GM19328 (cell line): ENCODE measurements around the gene STC2.

Experiments used
- ATAC-seq: cut with Tn5 transposase; IDR thresholded peaks from one replicate; pipeline ENCODE4 v1.9.1; 2021; ENCODE audit warnings: mild to moderate bottlenecking, moderate library complexity; ENCODE audit not compliant: unreplicated experiment

The STC2 gene

GRCh38 chr5:173314166-173314952 is 13.9 kb downstream of the STC2 start:
- no peak for ATAC-seq

DNA sequence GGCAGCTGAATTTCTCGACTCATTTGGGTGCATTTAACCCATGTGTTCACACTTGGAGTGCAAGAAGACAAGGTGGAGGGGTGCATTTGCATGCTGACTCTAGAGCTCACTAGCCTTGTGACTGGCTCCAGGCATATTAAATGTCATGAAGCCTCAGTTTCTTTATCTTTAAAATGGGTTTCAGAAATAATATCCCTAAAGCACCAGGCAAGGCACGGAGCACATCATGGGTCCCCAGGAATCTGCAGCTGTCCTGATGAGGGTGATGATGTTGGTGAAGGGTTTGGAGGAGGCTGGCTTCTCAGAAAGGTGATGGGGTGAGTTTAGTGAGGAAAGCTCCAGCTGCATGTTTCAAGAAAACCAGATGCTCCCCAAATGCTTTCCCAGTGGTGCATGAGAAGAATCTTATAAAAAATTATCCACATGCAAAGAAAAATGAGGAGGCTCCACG is 14.8 kb downstream of the STC2 start:
- ATAC-seq, result no peak

- no peak for ATAC-seq
Observed at GRCh38 chr5:173312821-173313220, 15.4 kb downstream of the STC2 start.

GRCh38 chr5:173311818-173312585 is 16.2 kb downstream of the STC2 start:
- no peak for ATAC-seq

GRCh38 chr5:173310861-173311785 is 17.1 kb downstream of the STC2 start:
- no peak for ATAC-seq

DNA sequence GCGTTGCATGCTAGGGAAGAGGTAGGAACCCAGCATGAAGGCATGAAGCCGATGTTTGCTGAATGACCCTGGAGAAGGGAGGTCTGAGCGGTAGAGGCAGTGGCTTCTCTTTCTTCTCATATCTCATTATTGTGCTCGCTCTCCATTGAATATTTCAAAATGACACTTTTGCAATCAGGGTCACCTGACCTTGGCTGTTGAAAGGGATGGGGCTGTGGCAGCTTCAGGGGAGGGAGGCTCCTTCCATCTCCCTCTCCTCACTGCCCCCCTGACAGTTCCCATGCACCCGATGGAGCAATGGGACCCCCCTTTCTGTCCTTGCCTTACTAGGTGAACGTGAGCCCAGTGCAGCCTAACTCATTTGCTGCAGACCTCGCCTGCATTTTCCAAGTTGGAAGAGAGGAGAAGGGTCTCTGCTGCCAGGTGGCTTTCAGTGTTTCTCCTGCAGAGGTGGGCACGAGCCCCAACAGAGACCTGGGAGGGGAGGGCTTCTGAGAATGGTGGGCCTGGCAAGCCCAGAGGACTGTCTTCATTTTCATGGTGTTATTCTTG is 17.9 kb downstream of the STC2 start:
- ATAC-seq, result no peak

- ATAC-seq, result no peak
Observed at GRCh38 chr5:173309731-173310130, 18.5 kb downstream of the STC2 start.

DNA sequence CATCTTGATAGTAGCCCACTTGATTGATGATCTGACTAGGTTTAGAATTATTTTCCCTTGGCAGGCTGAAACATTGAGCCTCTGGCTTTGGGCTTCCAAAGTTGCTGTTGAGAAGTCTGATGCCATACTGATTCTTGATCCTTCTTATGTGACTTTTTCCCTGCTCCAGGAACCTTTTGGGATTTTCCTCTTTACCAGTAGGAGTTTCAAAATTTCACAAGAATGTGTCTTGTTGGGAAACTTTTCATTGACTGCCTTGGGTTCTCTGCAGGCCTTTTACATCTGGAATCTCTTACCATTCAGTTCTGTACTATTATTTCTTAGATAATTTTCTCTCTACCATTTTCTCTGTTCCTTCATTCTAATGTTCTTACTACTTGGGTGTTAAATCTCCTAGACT is 20.0 kb downstream of the STC2 start:
- ATAC-seq, result no peak

- no peak for ATAC-seq
Observed at GRCh38 chr5:173307695-173308094, 20.5 kb downstream of the STC2 start.

DNA sequence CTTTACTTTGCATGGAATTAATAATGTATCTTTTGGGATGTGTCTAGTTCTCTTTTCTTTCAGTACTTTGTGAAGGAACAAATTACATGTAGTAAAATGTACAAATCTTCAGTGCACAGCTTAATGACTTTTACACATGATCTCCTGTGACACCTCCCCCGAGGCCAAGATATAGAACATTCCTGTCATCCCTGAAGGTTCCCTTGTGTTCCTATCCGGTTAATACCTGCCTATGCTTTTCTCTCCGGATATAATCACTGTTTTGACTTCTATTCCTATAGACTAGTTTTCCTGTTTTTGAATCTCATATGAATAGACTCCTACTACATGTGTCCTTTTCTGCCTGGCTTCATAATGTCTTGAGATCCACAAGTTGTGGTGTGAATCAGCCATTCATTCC is 21.5 kb downstream of the STC2 start:
- no peak for ATAC-seq

- ATAC-seq, result no peak
Observed at GRCh38 chr5:173304591-173304988, 23.6 kb downstream of the STC2 start.

GRCh38 chr5:173303878-173304590 is 24.2 kb downstream of the STC2 start:
- ATAC-seq, result no peak

DNA sequence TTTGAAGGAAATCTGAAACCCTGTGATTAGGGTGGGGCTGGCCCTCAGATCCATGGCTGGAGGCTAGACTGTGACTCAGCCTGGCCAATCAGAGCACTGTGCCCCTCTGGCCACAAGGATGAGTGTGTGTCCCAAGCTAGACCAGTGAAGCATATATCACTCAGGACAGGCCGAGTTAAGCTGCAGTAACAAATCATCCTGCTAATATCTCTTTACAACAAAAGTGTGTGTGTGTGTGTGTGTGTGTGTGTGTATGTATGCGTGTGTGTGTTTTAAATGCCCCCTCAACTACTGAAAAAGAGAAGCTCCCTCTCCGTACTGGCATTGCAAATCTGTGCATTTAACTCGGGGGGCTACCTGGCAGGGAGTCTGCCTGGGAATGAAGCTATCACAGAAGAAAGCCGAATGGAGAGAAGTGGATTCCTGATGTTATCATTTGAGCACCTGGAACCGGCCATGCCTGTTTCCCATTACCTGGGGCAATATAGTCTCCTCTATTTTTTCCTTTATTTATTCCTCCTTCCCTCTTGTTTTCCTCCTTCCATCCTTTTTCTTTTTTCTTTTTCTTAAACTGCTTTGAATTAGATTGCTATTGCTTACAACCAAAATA is 25.6 kb downstream of the STC2 start:
- no peak for ATAC-seq

- ATAC-seq, result no peak
Observed at GRCh38 chr5:173301695-173302545, 26.3 kb downstream of the STC2 start.

DNA sequence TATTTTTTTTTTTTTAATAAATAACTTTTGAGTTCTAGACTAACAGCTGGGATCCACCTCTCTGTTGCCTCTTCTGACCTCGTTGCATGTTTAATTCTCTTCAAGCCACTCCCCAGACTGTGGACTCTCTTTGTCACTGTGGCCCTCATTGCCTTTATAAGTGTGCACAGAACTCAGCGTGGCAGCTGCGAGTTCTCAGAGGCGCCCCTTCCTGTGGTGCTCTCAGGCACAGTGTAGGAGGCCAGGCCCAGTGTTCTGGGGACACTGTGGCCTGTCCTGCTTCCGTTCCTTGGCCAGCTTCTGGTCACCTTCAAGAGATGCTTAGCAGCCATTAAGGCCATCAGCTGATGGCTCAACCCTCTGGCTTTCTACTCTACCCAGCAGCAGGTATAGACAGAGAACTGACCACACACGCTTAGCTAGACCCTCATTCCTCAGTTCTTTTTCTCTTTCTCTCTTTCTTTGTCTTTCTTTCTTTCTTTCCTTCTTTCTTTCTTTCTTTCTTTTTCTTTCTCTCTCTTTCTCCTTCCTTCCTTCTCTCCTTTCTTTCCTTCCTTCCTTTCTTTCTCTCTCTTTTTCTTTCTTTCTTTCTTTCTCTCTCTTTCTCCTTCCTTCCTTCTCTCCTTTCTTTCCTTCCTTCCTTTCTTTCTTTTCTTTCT is 27.7 kb downstream of the STC2 start:
- ATAC-seq, result no peak

DNA sequence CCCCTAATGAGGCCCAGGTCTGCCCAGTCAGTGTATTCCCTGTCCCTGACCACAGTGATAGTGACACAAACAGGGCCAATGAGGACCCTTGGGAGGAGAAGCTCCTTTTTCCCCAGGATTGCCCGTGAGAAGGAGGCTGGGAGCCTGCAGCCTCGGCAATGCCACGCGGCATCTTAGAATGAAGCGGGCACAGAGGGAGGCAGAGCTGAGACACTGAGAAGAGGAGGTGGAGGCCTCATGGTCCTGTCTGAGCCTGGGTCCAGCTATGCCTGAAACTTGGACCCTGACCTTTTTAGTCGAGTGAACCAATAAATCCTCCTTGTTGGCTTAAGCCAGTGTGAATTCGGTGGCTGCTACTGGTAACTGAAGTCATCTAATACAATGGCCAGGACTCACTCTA is 28.4 kb downstream of the STC2 start:
- no peak for ATAC-seq

- no peak for ATAC-seq
Observed at GRCh38 chr5:173298213-173298926, 29.8 kb downstream of the STC2 start.

DNA sequence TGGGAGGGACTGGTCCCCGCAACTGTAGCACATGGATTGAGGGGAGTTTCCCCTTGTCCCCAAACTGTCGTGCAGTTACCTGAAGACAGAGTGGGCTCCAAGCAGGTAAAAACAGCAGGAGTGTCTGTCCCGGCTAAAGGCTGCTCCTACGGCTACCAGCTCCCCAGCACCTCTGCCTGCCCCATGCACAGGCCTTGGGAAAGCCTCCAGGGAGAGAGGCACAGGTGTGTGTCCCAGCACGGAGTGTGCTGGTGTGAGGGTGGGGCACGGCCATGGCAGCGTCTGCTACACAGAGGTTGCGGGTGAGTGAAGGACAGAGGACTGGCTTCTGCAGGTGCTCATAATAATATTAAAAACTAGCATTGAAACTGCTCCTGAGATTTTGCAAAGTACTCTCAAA is 30.4 kb downstream of the STC2 start:
- no peak for ATAC-seq
